GM19372 (cell line): ENCODE data around the gene MMAA.

Experiments
- ATAC-seq: cut with Tn5 transposase; IDR thresholded peaks from one replicate; pipeline ENCODE4 v1.9.1; 2021; ENCODE audit warnings: mild to moderate bottlenecking, low read depth, moderate library complexity; ENCODE audit not compliant: unreplicated experiment

Gene MMAA

GRCh38 chr4:145703850-145704497 lies 84.8 kb downstream of the MMAA start:
- ATAC-seq: no peak

GRCh38 chr4:145709336-145709735 lies 90.2 kb downstream of the MMAA start:
- ATAC-seq: no peak
